RPMI7951 (cell line): ENCODE results near the gene HTRA1. TPM values are rescaled to one million over a fixed set of nuclear protein-coding genes. Genes with fewer than 3 reads are reported as not detected.
A peak's percentile ranks its signal among the peaks of the same experiment; 100 is the strongest.

Source experiments
- DNase-seq: peaks from one replicate; pipeline ENCODE4 v3.0.0-alpha.2; 2012; ENCODE audit warnings: low read depth
- total RNA-seq: library from RNA; depleted of rRNA; stranded (reverse); fragments of >200 nt; shearing (Covaris generic); gene quantifications from 2 replicates; pipeline ENCODE4 v1.2.3, GENCODE V29; 2014

HTRA1 gene
- total RNA-seq, 1 experiment from 2014 or later: 182 TPM

GRCh38 chr10:122454603-122455080, 6.7 kb upstream of the HTRA1 start, which contains the start of gene ARMS2:
Gene ARMS2 (plus strand): TSS chr10:122454653. CDS start chr10:122454728, 75 bp downstream.
- no peak for DNase-seq

GRCh38 chr10:122455376-122456079, 5.8 kb upstream of the HTRA1 start:
- DNase-seq: no peak

GRCh38 chr10:122457934-122458333, 3.4 kb upstream of the HTRA1 start:
- no peak for DNase-seq

- no peak for DNase-seq
Measured at GRCh38 chr10:122458693-122459092, 2.7 kb upstream of the HTRA1 start.

GRCh38 chr10:122459561-122460273, 1.6 kb upstream of the HTRA1 start:
- peak; percentile 79 for DNase-seq

- DNase-seq: peak; percentile 35
Measured at GRCh38 chr10:122460891-122461293, 461 bp upstream of the HTRA1 start.

GRCh38 chr10:122461729-122462532, 578 bp downstream of the HTRA1 start:
- no peak for DNase-seq

GRCh38 chr10:122462533-122463465, 1.4 kb downstream of the HTRA1 start:
- peak; percentile 42 for DNase-seq

- no peak for DNase-seq
Measured at GRCh38 chr10:122463466-122464249, 2.3 kb downstream of the HTRA1 start.

- no peak for DNase-seq
Measured at GRCh38 chr10:122464250-122464510, 2.8 kb downstream of the HTRA1 start.

- DNase-seq: no peak
Measured at GRCh38 chr10:122464586-122464985, 3.2 kb downstream of the HTRA1 start.

GRCh38 chr10:122465401-122466040, 4.2 kb downstream of the HTRA1 start:
- no peak for DNase-seq

GRCh38 chr10:122466951-122467381, 5.6 kb downstream of the HTRA1 start:
- DNase-seq: no peak

- peak; percentile 49 for DNase-seq
Measured at GRCh38 chr10:122467701-122468100, 6.3 kb downstream of the HTRA1 start.

- DNase-seq: no peak
Measured at GRCh38 chr10:122468307-122468925, 7.1 kb downstream of the HTRA1 start.

GRCh38 chr10:122468926-122469781, 7.8 kb downstream of the HTRA1 start:
- peak; percentile 99 for DNase-seq

GRCh38 chr10:122469848-122470247, 8.5 kb downstream of the HTRA1 start:
- no peak for DNase-seq

GRCh38 chr10:122471531-122472177, 10.3 kb downstream of the HTRA1 start:
- peak; percentile 32 for DNase-seq
